Transverse colon (tissue), 4 donors: ENCODE data around the gene FBXO46. TPM values are rescaled to one million over a fixed set of nuclear protein-coding genes. Genes with fewer than 3 reads are reported as not detected.

Source experiments
- DNase-seq: peaks from one replicate; pipeline ENCODE4 v3.0.0-alpha.2; 2019
- H3K27ac ChIP-seq, 4 donors: fragments of 200-600 bp; sonication (generic); 2 replicates each; pipeline ENCODE4 v1.5.1; 2016 to 2018; ENCODE audit warnings: inconsistent platforms in 4 of 4
- H3K27me3 ChIP-seq: fragments of 200-600 bp; sonication (generic); 2 replicates; pipeline ENCODE4 v1.5.1; 2017; ENCODE audit warnings: inconsistent platforms
- H3K36me3 ChIP-seq, 4 donors: fragments of 200-600 bp; sonication (generic); 2 replicates each; pipeline ENCODE4 v1.5.1; 2017 to 2019; ENCODE audit warnings: inconsistent platforms in 4 of 4
- H3K4me1 ChIP-seq, 4 donors: fragments of 200-600 bp; sonication (generic); 2 replicates each; pipeline ENCODE4 v1.5.1; 2017 to 2020; ENCODE audit warnings: inconsistent platforms in 4 of 4
- H3K4me3 ChIP-seq, 4 donors: fragments of 200-600 bp; sonication (generic); 1 replicate in 1 of 4; 2 replicates in 3 of 4; pipeline versions ENCODE4 v1.5.1 to v1.6.1; 2017 to 2019; ENCODE audit warnings: inconsistent platforms in 4 of 4
- H3K9me3 ChIP-seq, 2 donors: fragments of 200-600 bp; sonication (generic); 2 replicates each; pipeline ENCODE4 v1.5.1; 2017 to 2019; ENCODE audit warnings: inconsistent platforms in 2 of 2
- CTCF ChIP-seq, 5 experiments: fragments of 200-600 bp in 3 of 5; fragments of 450-650 bp in 2 of 5; sonication (generic) in 3 of 5; IDR thresholded peaks; 1 replicate in 2 of 5; 2 replicates in 3 of 5; pipeline ENCODE4 v1.5.1; 2016 to 2017; ENCODE audit warnings: antibody characterized with exemption in 5 of 5, inconsistent platforms in 3 of 5, mild to moderate bottlenecking in 2 of 5, moderate library complexity in 1 of 5
- EP300 ChIP-seq: sonication (generic); formaldehyde crosslinking; IDR thresholded peaks from one replicate; pipeline ENCODE4 v1.6.1; 2017; ENCODE audit warnings: antibody characterized with exemption, low read depth
- POLR2A ChIP-seq: fragments of 450-650 bp; IDR thresholded peaks from one replicate; pipeline ENCODE4 v1.6.1; 2016; ENCODE audit warnings: antibody characterized with exemption, mild to moderate bottlenecking, moderate library complexity
- POLR2AphosphoS5 ChIP-seq, 3 donors: sonication (generic); formaldehyde crosslinking; IDR thresholded peaks; one replicate each; pipeline ENCODE4 v1.6.1; 2016; ENCODE audit warnings: antibody characterized with exemption in 3 of 3
- WGBS, 2 donors: methylation state at CpG; one replicate each; pipeline ENCODE4 v1.1.5; 2018; ENCODE audit warnings: low coverage in 1 of 2; 5-methylcytosine and 5-hydroxymethylcytosine counted together
- in situ Hi-C, 4 donors: fragments of 200-750 bp; cut with MboI; loops; one replicate each; pipeline versions ENCODE4 v1.15.0 to v1.15.1; 2017; ENCODE audit warnings: low sequenced_read_pairs in 3 of 4, low pct_ligation_motif_present in 1 of 4, low pct_unique_long_range_greater_than_20kb in 1 of 4
- intact Hi-C: fragments of 100-400 bp; cut with DNase I; formaldehyde crosslinking; loops from one replicate; pipeline ENCODE4 v1.15.1; 2023; ENCODE audit warnings: low total_unique reads
- total RNA-seq, 4 donors: library from RNA; depleted of rRNA; stranded (reverse); fragments of >200 nt; gene quantifications; one replicate each; pipeline ENCODE4 v1.1.0, GENCODE V29; 2016

Gene FBXO46
- total RNA-seq, 4 donors from 2014 or later = 14.1 to 40.8 (median 19.6) TPM

- no peak overlapping the region for H3K4me3 ChIP-seq
- WGBS, 2 donors = 83% methylated on average over 3 of the region's 3 CpGs; no CpG with 5 or more reads in 1 of the 2 donors
- H3K9me3 ChIP-seq = no peaks in the 10 kb centered on the region
- no peak for DNase-seq
- no peaks in the 10 kb centered on the region for H3K36me3 ChIP-seq
- H3K27me3 ChIP-seq = no peaks in the 10 kb centered on the region
- peak overlapping the region in 2 of 4 donors; percentile 96 to 98 for H3K27ac ChIP-seq
- in situ Hi-C loops (no loop called here), intact Hi-C loops (no loop called here)
- peaks cover 0 to 21% (median 14%) of the 10 kb centered on the region in 4 donors for H3K4me1 ChIP-seq
- TF ChIP-seq POLR2AphosphoS5 (IDR thresholded peaks at IDR 0.05) (no peak), POLR2A (no peak), CTCF (IDR thresholded peaks at IDR 0.05) (no peak), EP300 (no peak)
Measured at GRCh38 chr19:45772912-45773311, 42.2 kb upstream of the FBXO46 start.

DNA sequence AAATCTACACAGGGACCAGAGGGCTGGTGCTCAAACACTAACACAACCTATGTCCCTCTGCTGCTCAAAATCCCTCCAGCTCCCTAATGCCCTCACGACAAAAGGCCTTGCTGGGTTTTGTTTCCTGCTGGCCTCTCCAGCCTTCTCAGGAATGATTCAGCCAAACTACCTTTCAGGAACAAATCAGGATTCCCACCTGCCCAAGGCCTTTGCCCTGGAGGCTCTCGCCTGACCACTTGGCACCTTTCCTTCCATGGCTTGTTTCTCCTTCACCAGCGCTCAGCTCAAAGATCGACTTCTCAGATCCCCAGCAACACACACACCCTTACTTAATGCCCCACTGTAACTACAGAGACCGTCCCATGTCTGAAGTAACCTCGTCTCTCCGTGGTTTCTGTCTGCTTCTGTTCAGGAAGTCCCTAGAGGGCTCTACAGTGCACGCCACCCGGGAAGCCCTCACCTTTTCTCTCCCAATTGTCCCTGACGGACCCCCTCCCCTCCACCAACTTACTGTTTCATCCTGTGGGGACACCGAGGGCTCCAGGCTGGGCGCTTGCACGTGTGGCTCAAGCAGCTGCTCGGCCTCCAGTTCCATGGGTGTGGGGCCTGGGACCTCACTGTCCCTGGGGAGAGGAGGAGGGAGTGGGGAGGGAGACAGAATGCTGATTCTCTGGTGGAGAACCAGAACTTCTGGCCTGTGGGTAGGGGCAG lies 41.6 kb upstream of the FBXO46 start:
- intact Hi-C loops = no loop called here
- peaks cover 0 to 21% (median 16%) of the 10 kb centered on the region in 4 donors for H3K4me1 ChIP-seq
- H3K36me3 ChIP-seq = no peaks in the 10 kb centered on the region
- no peaks in the 10 kb centered on the region for H3K9me3 ChIP-seq
- in situ Hi-C loops = no loop called here
- TF ChIP-seq POLR2AphosphoS5 (IDR thresholded peaks at IDR 0.05) = peak in 1 of 3 donors; percentile 19
- TF ChIP-seq EP300 = no peak
- 34 to 60% methylated on average over 6 to 14 of the region's 14 CpGs for WGBS, 2 donors
- no peaks in the 10 kb centered on the region for H3K27me3 ChIP-seq
- H3K27ac ChIP-seq = peak overlapping the region in 3 of 4 donors; percentile 86 to 98 (median 96)
- no peak overlapping the region for H3K4me3 ChIP-seq
- no peak for DNase-seq

GRCh38 chr19:45771311-45771933 lies 40.7 kb upstream of the FBXO46 start:
- Histone ChIP-seq H3K9me3 (no peaks in the 10 kb centered on the region), H3K27me3 (no peaks in the 10 kb centered on the region), H3K36me3 (no peaks in the 10 kb centered on the region), H3K4me1 (peaks cover under 1 to 30% (median 25%) of the 10 kb centered on the region in 4 donors), H3K27ac (peak overlapping the region; percentile 86 to 98 (median 94)), H3K4me3 (peak overlapping the region in 2 of 4 donors; percentile 26 to 75)
- TF ChIP-seq EP300 (no peak), POLR2A (no peak), POLR2AphosphoS5 (IDR thresholded peaks at IDR 0.05) (no peak), CTCF (IDR thresholded peaks at IDR 0.05) (no peak)
- intact Hi-C loops (no loop called here), in situ Hi-C loops (no loop called here)
- DNase-seq = no peak
- 80 to 82% methylated on average over 25 to 40 of the region's 46 CpGs for WGBS, 2 donors

GRCh38 chr19:45770192-45771101 lies 39.8 kb upstream of the FBXO46 start:
- TF ChIP-seq POLR2A (peak; percentile 59), POLR2AphosphoS5 (IDR thresholded peaks at IDR 0.05) (peak; percentile 26 to 79 (median 70)), CTCF (IDR thresholded peaks at IDR 0.05) (peak; percentile 93 to 98 (median 97)), EP300 (no peak)
- intact Hi-C loops (no loop called here), in situ Hi-C loops (no loop called here)
- Histone ChIP-seq H3K4me3 (peak overlapping the region; percentile 46 to 86 (median 62)), H3K27me3 (no peaks in the 10 kb centered on the region), H3K4me1 (peaks cover 10 to 37% (median 34%) of the 10 kb centered on the region in 4 donors), H3K36me3 (no peaks in the 10 kb centered on the region), H3K27ac (peak overlapping the region; percentile 86 to 98 (median 94)), H3K9me3 (no peaks in the 10 kb centered on the region)
- DNase-seq = peak; percentile 97
- 4% methylated on average over 16 of the region's 79 CpGs; no CpG with 5 or more reads in 1 of the 2 donors for WGBS, 2 donors
